Measurements from ENCODE around the gene GRAMD2B.
A peak's percentile ranks its signal among the peaks of the same experiment; 100 is the strongest.

Gene GRAMD2B

DNA sequence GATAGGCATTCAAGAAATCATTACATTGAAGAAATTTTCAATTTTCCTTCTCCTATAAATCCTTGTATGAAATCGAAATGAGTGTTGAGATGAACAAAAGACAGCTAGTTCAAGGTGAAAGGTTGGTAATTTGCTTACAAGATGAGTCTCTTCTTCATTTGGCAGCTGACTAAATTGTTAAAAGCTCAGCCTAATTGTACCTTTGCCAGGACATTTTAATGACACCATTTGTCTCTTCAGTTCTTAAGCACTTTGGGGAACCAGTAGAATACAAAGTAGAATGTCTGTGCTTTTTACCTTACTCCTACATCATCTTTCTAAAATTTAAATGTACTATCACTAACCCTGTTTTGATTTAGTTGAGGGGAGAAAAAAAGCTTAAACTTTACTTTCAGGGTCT lies 59.4 kb downstream of the GRAMD2B start:
- TF ChIP-seq, protein P1, sequence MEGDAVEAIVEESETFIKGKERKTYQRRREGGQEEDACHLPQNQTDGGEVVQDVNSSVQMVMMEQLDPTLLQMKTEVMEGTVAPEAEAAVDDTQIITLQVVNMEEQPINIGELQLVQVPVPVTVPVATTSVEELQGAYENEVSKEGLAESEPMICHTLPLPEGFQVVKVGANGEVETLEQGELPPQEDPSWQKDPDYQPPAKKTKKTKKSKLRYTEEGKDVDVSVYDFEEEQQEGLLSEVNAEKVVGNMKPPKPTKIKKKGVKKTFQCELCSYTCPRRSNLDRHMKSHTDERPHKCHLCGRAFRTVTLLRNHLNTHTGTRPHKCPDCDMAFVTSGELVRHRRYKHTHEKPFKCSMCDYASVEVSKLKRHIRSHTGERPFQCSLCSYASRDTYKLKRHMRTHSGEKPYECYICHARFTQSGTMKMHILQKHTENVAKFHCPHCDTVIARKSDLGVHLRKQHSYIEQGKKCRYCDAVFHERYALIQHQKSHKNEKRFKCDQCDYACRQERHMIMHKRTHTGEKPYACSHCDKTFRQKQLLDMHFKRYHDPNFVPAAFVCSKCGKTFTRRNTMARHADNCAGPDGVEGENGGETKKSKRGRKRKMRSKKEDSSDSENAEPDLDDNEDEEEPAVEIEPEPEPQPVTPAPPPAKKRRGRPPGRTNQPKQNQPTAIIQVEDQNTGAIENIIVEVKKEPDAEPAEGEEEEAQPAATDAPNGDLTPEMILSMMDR (conservative IDR thresholded peaks at IDR 0.05): no peak
- H3K27ac ChIP-seq: no peak overlapping the region

DNA sequence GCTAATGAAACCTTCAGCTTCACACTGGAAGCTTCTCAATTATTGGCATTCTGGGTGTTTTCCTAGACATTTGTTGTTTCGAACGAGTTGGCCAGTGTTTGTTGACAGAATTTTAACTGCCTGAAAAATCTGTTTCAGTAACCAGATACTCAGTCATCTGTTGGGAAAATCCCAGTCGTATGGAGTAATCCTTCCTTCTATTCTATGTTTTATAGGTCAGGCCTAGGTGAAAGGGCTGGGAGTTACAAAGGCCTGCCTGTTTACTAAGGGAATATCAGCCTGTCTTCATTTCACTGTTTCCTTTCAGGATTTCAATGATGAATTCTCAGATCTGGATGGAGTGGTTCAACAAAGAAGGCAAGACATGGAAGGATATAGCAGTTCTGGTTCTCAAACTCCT lies 59.9 kb downstream of the GRAMD2B start:
- TF ChIP-seq, protein P1 (conservative IDR thresholded peaks at IDR 0.05): no peak
- H3K27ac ChIP-seq: no peak overlapping the region

GRCh38 chr5:126484253-126484652 lies 61.0 kb downstream of the GRAMD2B start:
- no peak overlapping the region for H3K27ac ChIP-seq
- TF ChIP-seq, protein P1 (conservative IDR thresholded peaks at IDR 0.05): no peak

GRCh38 chr5:126486332-126486731 lies 63.1 kb downstream of the GRAMD2B start:
- H3K27ac ChIP-seq: no peak overlapping the region
- TF ChIP-seq, protein P1 (conservative IDR thresholded peaks at IDR 0.05): no peak

- TF ChIP-seq, protein P1 (conservative IDR thresholded peaks at IDR 0.05): no peak
- H3K27ac ChIP-seq: no peak overlapping the region
These were observed 64.4 kb downstream of the GRAMD2B start for GRCh38 chr5:126487596-126487995.

DNA sequence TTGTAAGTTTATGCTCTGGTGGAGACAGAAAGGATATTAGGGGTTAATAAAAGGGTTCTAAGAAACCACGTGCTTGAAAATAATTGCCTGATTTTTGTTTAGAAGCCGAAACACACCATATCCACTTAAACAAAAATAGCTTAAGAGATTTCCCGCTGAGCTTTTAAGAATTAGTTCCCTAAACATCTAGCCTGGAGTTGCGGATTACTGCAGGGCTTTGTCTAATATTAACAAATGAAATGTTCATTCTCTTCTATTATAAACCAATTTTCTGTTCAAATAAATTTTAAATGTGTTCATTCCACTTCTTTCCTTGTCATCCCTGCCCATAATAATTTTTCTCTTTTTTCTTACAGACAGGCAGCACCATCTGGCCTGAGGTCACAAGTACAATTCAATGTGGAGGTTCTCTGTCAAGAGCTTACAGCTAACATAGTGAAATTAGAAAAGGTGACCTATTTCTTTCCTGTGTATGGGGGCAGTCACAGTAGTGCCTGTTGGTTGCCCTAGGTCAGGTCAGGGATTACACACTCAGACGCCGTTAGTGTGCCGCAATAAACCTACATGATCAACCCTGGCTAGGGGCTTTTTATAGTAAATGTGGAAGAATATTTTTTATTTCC lies 65.3 kb downstream of the GRAMD2B start:
- TF ChIP-seq, protein P1 (conservative IDR thresholded peaks at IDR 0.05): no peak
- no peak overlapping the region for H3K27ac ChIP-seq

DNA sequence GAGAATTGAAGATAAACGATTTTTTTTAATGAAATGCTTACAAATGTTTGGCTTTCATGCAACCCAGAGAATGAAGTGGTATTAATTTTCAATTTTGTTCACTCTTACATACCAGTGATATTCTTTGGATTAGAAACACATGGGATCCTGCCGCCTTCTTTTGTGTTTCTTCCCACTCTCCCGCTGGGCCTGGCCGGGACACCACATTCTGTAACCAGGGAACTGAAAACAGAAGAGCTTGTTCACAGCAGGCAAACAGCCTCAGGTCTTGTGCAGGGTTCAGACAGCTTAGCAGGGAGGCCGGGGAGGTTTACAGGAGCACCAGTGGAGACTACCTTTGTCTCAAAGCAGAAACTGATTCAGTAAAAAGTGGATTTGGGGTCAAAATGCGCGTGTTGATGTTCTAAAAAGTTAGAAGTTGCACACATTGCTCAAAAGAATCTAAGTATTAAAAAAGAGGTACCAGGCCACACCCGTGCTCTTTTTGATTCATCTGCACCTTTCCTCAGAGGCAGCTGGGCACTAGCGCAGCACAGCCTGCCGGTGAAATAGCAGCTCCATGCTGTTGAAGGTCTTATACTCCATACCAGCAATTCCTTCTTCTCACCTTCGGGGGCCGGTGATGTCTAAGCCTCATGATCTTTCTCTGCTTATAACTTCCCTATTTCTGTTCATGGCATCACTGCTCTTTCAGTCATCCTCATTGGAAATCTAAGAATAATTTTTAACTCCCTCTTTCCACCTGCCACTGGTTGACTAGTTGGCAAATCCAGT lies 67.1 kb downstream of the GRAMD2B start:
- no peak overlapping the region for H3K27ac ChIP-seq
- TF ChIP-seq, protein P1 (conservative IDR thresholded peaks at IDR 0.05): peak; percentile 37; the same call in 1 of the 2 replicates

Data from VCaP (cell line).